PFSK-1 (cell line): ENCODE results near the gene RBM38.

Experiments
- FOXP2 ChIP-seq: optimal IDR thresholded peaks from 2 replicates; pipeline ENCODE3; 2011; ENCODE audit warnings: borderline replicate concordance, control low read depth, inconsistent platforms; ENCODE audit not compliant: insufficient read depth; ENCODE audit errors: extremely low read length, extremely low read depth
- POLR2AphosphoS5 ChIP-seq: IDR thresholded peaks from 2 replicates; pipeline ENCODE4 v1.6.1; 2012; ENCODE audit warnings: low read depth, mild to moderate bottlenecking, control low read depth, low read length, moderate library complexity
- REST ChIP-seq, 2 experiments: IDR thresholded peaks; 2 replicates each; pipeline versions ENCODE4 v1.6.1 to v1.8.0; 2011 to 2012; ENCODE audit warnings: low read depth in 2 of 2, low read length in 2 of 2, control low read depth in 1 of 2, inconsistent platforms in 1 of 2, mild to moderate bottlenecking in 1 of 2, moderate library complexity in 1 of 2; ENCODE audit not compliant: insufficient read depth in 1 of 2
- SIN3A ChIP-seq: IDR thresholded peaks from 2 replicates; pipeline ENCODE4 v1.6.1; 2012; ENCODE audit warnings: mild to moderate bottlenecking, low read length, moderate library complexity, borderline replicate concordance; ENCODE audit not compliant: insufficient read depth
- TAF1 ChIP-seq: IDR thresholded peaks from 2 replicates; pipeline ENCODE4 v1.6.1; 2012; ENCODE audit warnings: low read length, control low read depth, borderline replicate concordance; ENCODE audit not compliant: insufficient read depth

RBM38 gene

GRCh38 chr20:57444394-57445048 is 53.3 kb downstream of the RBM38 start:
- TF ChIP-seq REST (IDR thresholded peaks at IDR 0.05; ENCODE audit: insufficient read depth in 1 of 2, low read depth in 2 of 2, low read length in 2 of 2) (no peak), TAF1 (no peak), SIN3A (no peak), FOXP2 (no peak), POLR2AphosphoS5 (no peak)

GRCh38 chr20:57445298-57445697 is 54.1 kb downstream of the RBM38 start:
- TF ChIP-seq REST (IDR thresholded peaks at IDR 0.05; ENCODE audit: insufficient read depth in 1 of 2, low read depth in 2 of 2, low read length in 2 of 2) (no peak), SIN3A (no peak), FOXP2 (no peak)

- no peak for TF ChIP-seq TAF1
- TF ChIP-seq REST (IDR thresholded peaks at IDR 0.05; ENCODE audit: insufficient read depth in 1 of 2, low read depth in 2 of 2, low read length in 2 of 2): no peak
- TF ChIP-seq POLR2AphosphoS5: no peak
- no peak for TF ChIP-seq SIN3A
- TF ChIP-seq FOXP2: no peak
Measured at GRCh38 chr20:57445774-57446173, 54.6 kb downstream of the RBM38 start.

GRCh38 chr20:57448764-57449354 is 57.7 kb downstream of the RBM38 start:
- TF ChIP-seq REST (IDR thresholded peaks at IDR 0.05; ENCODE audit: insufficient read depth in 1 of 2, low read depth in 2 of 2, low read length in 2 of 2) (no peak), POLR2AphosphoS5 (no peak), TAF1 (no peak), SIN3A (no peak), FOXP2 (no peak)
